HepG2 (cell line): ENCODE data around the gene ZCCHC3. TPM values are rescaled to one million over a fixed set of nuclear protein-coding genes. Genes with fewer than 3 reads are reported as not detected.

Source experiments
- ATAC-seq: fragments of 200-7000 bp; cut with Tn5 transposase; 3 replicates; pipeline ENCODE4 v1.9.1; 2020; ENCODE audit warnings: mild to moderate bottlenecking, moderate library complexity
- BruUV-seq: library from RNA; stranded (reverse); fragments of 400-500 nt; replicated peaks from 2 replicates; lab custom pipeline; 2021; lab: Mats Ljungman, UMichigan
- CTCF ChIA-PET: fragments of 300-600 bp; formaldehyde crosslinking; extraction: SDS; loops from one replicate; lab custom pipeline; 2021; ENCODE audit warnings: low total read pairs, inconsistent platforms, low intra/inter-chr PET ratio; lab: Yijun Ruan, JAX
- POLR2A ChIA-PET: fragments of 350-600 bp; sonication (Branson Sonifier 250); formaldehyde crosslinking; loops from one replicate; lab custom pipeline; 2020; ENCODE audit warnings: antibody characterized with exemption, inconsistent platforms; lab: Yijun Ruan, JAX
- DNase-seq: peaks from one replicate; pipeline ENCODE4 v3.0.0-alpha.2; 2015; ENCODE audit warnings: low spot score
- FAIRE-seq: peaks from 3 replicates; lab custom pipeline; 2011; peaks lifted over from hg19 to GRCh38; lab: Jason Lieb, UNC
- H2AFZ ChIP-seq: one replicate; pipeline ENCODE4 v1.6.1; 2011; ENCODE audit warnings: low read length, inconsistent platforms
- H3K27ac ChIP-seq: fragments of 300-600 bp; 3 replicates; pipeline ENCODE4 v1.8.0; 2011; ENCODE audit warnings: mixed run types, mild to moderate bottlenecking, mixed read lengths, low read length, inconsistent platforms; ENCODE audit not compliant: insufficient read depth; ENCODE audit errors: extremely low read length
- H3K27me3 ChIP-seq, 2 experiments: fragments of 200-600 bp in 1 of 2; 2 replicates in 1 of 2; 3 replicates in 1 of 2; pipeline versions ENCODE4 v1.6.0 to v1.8.0; 2011; ENCODE audit warnings: low read length in 2 of 2, mild to moderate bottlenecking in 2 of 2, moderate library complexity in 2 of 2, inconsistent platforms in 1 of 2; ENCODE audit not compliant: insufficient read depth in 2 of 2, control insufficient read depth in 1 of 2
- H3K36me3 ChIP-seq, 2 experiments: fragments of 200-600 bp in 1 of 2; replicated peaks in 1 of 2; 2 replicates in 1 of 2; 3 replicates in 1 of 2; pipeline versions ENCODE4 v1.5.1 to v1.8.0; 2011; ENCODE audit warnings: low read length in 2 of 2, inconsistent platforms in 1 of 2; ENCODE audit not compliant: insufficient read depth in 2 of 2, control insufficient read depth in 1 of 2
- H3K4me1 ChIP-seq: 2 replicates; pipeline ENCODE4 v1.5.1; 2012; ENCODE audit warnings: low read length, inconsistent platforms; ENCODE audit not compliant: insufficient read depth
- H3K4me2 ChIP-seq: 2 replicates; pipeline ENCODE4 v1.6.0; 2011; ENCODE audit warnings: low read depth, low read length, inconsistent platforms
- H3K4me3 ChIP-seq, 3 experiments: fragments of 200-600 bp in 1 of 3; sonication (generic), shearing (Covaris generic) in 1 of 3; replicated peaks in 1 of 3; 2 replicates each; pipeline ENCODE4 v1.5.1; 2011 to 2016; ENCODE audit warnings: low read length in 3 of 3, inconsistent platforms in 2 of 3, low read depth in 2 of 3, mild to moderate bottlenecking in 2 of 3, control low read depth in 1 of 3, mixed read lengths in 1 of 3; ENCODE audit not compliant: insufficient read depth in 1 of 3
- H3K79me2 ChIP-seq: one replicate; pipeline ENCODE4 v1.6.1; 2011; ENCODE audit warnings: low read length, inconsistent platforms; ENCODE audit not compliant: insufficient read depth
- H3K9ac ChIP-seq: 2 replicates; pipeline ENCODE4 v1.6.0; 2011; ENCODE audit warnings: mild to moderate bottlenecking, low read depth, low read length, inconsistent platforms; ENCODE audit not compliant: insufficient read depth
- H3K9me3 ChIP-seq: 2 replicates; pipeline ENCODE4 v1.5.1; 2012; ENCODE audit warnings: mild to moderate bottlenecking, low read length
- H4K20me1 ChIP-seq: 2 replicates; pipeline ENCODE4 v1.6.0; 2011; ENCODE audit warnings: inconsistent platforms, mild to moderate bottlenecking, low read length, moderate library complexity; ENCODE audit not compliant: insufficient read depth
- BRD4 ChIP-seq: sonication (generic); formaldehyde crosslinking; IDR thresholded peaks from 2 replicates; pipeline ENCODE4 v1.4.0; 2020; ENCODE audit warnings: missing genetic modification reagents
- CEBPG ChIP-seq: IDR thresholded peaks from 2 replicates; pipeline ENCODE4 v1.6.1; 2016
- NFKBIZ ChIP-seq: IDR thresholded peaks from 2 replicates; pipeline ENCODE4 v1.6.1; 2018; ENCODE audit warnings: missing genetic modification reagents, missing compliant biosample characterization
- POLR2G ChIP-seq: fragments of 200-400 bp; formaldehyde crosslinking; IDR thresholded peaks from 2 replicates; pipeline ENCODE4 v1.6.1; 2018; ENCODE audit warnings: mild to moderate bottlenecking, low read depth, low read length, moderate library complexity
- SIX1 ChIP-seq: sonication (generic); formaldehyde crosslinking; IDR thresholded peaks from 2 replicates; pipeline ENCODE4 v1.4.0; 2020; ENCODE audit warnings: missing genetic modification reagents, borderline replicate concordance
- TBX2 ChIP-seq: sonication (generic); formaldehyde crosslinking; IDR thresholded peaks from 2 replicates; pipeline ENCODE4 v1.5.0; 2020; ENCODE audit warnings: missing genetic modification reagents, mild to moderate bottlenecking, borderline replicate concordance
- TEAD3 ChIP-seq: optimal IDR thresholded peaks from 2 replicates; pipeline ENCODE3; 2016; ENCODE audit warnings: borderline replicate concordance
- ZNF121 ChIP-seq: sonication (generic); formaldehyde crosslinking; IDR thresholded peaks from 2 replicates; pipeline ENCODE4 v1.5.0; 2020; ENCODE audit warnings: mild to moderate bottlenecking, missing genetic modification reagents
- ZNF205 ChIP-seq: IDR thresholded peaks from 2 replicates; pipeline ENCODE4 v1.6.1; 2018; ENCODE audit warnings: missing biosample characterization, missing genetic modification reagents
- ZNF317 ChIP-seq: sonication (generic); formaldehyde crosslinking; IDR thresholded peaks from 2 replicates; pipeline ENCODE4 v1.5.0; 2020; ENCODE audit warnings: mild to moderate bottlenecking, missing genetic modification reagents
- ZNF331 ChIP-seq: sonication (generic); formaldehyde crosslinking; IDR thresholded peaks from 2 replicates; pipeline ENCODE4 v1.4.0; 2020; ENCODE audit warnings: missing genetic modification reagents
- ZNF670 ChIP-seq: sonication (generic); formaldehyde crosslinking; IDR thresholded peaks from 2 replicates; pipeline ENCODE4 v1.8.0; 2022; ENCODE audit warnings: mild to moderate bottlenecking, missing genetic modification reagents, borderline replicate concordance
- WGBS: methylation state at CpG from one replicate; pipeline ENCODE4 v1.1.6; 2017; ENCODE audit warnings: low lambda C conversion rate; 5-methylcytosine and 5-hydroxymethylcytosine counted together
- in situ Hi-C: cut with HindIII; loops from 2 replicates; pipeline ENCODE4 v1.10.0; 2017; ENCODE audit warnings: low pct_unique_long_range_greater_than_20kb; ENCODE audit not compliant: extremely low pct_ligation_motif_present
- intact Hi-C: fragments of 100-400 bp; cut with micrococcal nuclease; formaldehyde crosslinking; loops from one replicate; pipeline ENCODE4 v1.10.0; 2022; ENCODE audit not compliant: unreplicated experiment
- polyA plus RNA-seq, 8 experiments: library from polyadenylated mRNA; depleted of rRNA in 3 of 8; stranded (reverse) in 7 of 8; unstranded in 1 of 8; fragments of >200 nt; fragmentation: Illumina TruSeq in 4 of 8; extraction: Trizol in 4 of 8; gene quantifications; 2 replicates each; pipeline versions ENCODE4 v1.2.1 to v1.2.3, GENCODE V29; 2011 to 2016; ENCODE audit warnings: low read depth in 4 of 8, missing spikeins in 1 of 8, mixed read lengths in 1 of 8; ENCODE audit not compliant: insufficient read depth in 1 of 8
- total RNA-seq, 5 experiments: library from RNA; depleted of rRNA; stranded (reverse); fragments of >200 nt; fragmentation: Illumina TruSeq; extraction: Trizol; gene quantifications; 2 replicates each; pipeline ENCODE4 v1.2.3, GENCODE V29; 2016; ENCODE audit warnings: low read depth in 1 of 5
- TF ChIP-seq, protein P1 (sequence below): IDR thresholded peaks from 2 replicates; pipeline ENCODE4 v1.6.1; 2016
- TF ChIP-seq, protein P2 (sequence below): sonication (generic); formaldehyde crosslinking; IDR thresholded peaks from 2 replicates; pipeline ENCODE4 v1.5.0; 2020; ENCODE audit warnings: missing genetic modification reagents
- TF ChIP-seq, protein P3 (sequence below): sonication (generic); formaldehyde crosslinking; IDR thresholded peaks from 2 replicates; pipeline ENCODE4 v1.5.0; 2020; ENCODE audit warnings: mild to moderate bottlenecking, missing genetic modification reagents, borderline replicate concordance
- TF ChIP-seq, protein P4 (sequence below): sonication (generic); formaldehyde crosslinking; IDR thresholded peaks from 2 replicates; pipeline ENCODE4 v1.8.0; 2022; ENCODE audit warnings: mild to moderate bottlenecking, missing genetic modification reagents, moderate library complexity
- TF ChIP-seq, protein P5 (sequence below): sonication (generic); formaldehyde crosslinking; IDR thresholded peaks from 2 replicates; pipeline ENCODE4 v1.5.0; 2020; ENCODE audit warnings: mild to moderate bottlenecking, missing genetic modification reagents

Gene ZCCHC3
- total and polyA plus RNA-seq, 2 of the 13 experiments (the other 11 are each of a cell fraction or from before 2014, with no cell fraction given) = 46.6 to 63.0 TPM

DNA sequence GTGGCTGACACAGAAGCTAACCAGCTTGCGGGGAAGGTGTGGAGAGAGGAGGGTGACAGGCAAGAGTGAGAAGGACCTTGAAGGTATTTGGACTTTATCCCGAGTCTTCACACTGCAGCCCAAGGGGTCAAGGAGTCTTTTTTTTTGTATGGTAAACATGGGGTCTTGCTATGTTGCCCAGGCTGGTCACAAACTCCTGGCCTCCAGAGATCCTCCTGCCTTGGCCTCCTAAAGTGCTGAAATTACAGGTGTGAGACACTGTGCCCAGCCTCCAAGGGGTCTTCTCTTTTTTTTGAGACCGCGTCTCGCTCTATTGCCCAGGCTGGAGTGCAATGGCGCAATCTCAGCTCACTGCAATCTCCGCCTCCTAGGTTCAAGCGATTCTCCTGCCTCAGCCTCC lies 37.2 kb downstream of the ZCCHC3 start:
- peaks cover 13% of the 10 kb centered on the region for H3K4me1 ChIP-seq
- 86% methylated on average over 8 of the region's 8 CpGs for WGBS
- no peak overlapping the region for H3K4me2 ChIP-seq
- CTCF ChIA-PET = no interaction called here
- FAIRE-seq = no peak
- no peaks in the 10 kb centered on the region for H3K9me3 ChIP-seq
- ATAC-seq = no peak
- POLR2A ChIA-PET = interaction anchor here (8.3 kb wide), 1 partner anchor 12 kb away, joined by 90 read pairs; the partner anchor contains the start of gene NRSN2
- H3K27ac ChIP-seq = no peak overlapping the region
- H3K36me3 ChIP-seq = no peaks in the 10 kb centered on the region
- in situ Hi-C loops = no loop called here
- H3K4me3 ChIP-seq = no peak overlapping the region
- H3K9ac ChIP-seq = no peak overlapping the region
- BruUV-seq = no TSS peak
- DNase-seq = no peak
- H2AFZ ChIP-seq = no peak overlapping the region
- no peaks in the 10 kb centered on the region for H3K79me2 ChIP-seq
- peaks cover 15% of the 10 kb centered on the region for H4K20me1 ChIP-seq
- no peaks in the 10 kb centered on the region for H3K27me3 ChIP-seq
- intact Hi-C loops = no loop called here
- no peak for TF ChIP-seq SIX1 (CRISPR knock-in tag)
- TF ChIP-seq, protein P1, sequence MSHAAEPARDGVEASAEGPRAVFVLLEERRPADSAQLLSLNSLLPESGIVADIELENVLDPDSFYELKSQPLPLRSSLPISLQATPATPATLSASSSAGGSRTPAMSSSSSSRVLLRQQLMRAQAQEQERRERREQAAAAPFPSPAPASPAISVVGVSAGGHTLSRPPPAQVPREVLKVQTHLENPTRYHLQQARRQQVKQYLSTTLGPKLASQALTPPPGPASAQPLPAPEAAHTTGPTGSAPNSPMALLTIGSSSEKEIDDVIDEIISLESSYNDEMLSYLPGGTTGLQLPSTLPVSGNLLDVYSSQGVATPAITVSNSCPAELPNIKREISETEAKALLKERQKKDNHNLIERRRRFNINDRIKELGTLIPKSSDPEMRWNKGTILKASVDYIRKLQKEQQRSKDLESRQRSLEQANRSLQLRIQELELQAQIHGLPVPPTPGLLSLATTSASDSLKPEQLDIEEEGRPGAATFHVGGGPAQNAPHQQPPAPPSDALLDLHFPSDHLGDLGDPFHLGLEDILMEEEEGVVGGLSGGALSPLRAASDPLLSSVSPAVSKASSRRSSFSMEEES (CRISPR knock-in tag) = no peak
- TF ChIP-seq ZNF121 (CRISPR knock-in tag) = peak; percentile 89
- 0 out of 2 replicates have a peak, but pooled peaks have one; percentile 3 for TF ChIP-seq POLR2G
- TF ChIP-seq, protein P2, sequence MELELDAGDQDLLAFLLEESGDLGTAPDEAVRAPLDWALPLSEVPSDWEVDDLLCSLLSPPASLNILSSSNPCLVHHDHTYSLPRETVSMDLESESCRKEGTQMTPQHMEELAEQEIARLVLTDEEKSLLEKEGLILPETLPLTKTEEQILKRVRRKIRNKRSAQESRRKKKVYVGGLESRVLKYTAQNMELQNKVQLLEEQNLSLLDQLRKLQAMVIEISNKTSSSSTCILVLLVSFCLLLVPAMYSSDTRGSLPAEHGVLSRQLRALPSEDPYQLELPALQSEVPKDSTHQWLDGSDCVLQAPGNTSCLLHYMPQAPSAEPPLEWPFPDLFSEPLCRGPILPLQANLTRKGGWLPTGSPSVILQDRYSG (CRISPR knock-in tag) = no peak
- TF ChIP-seq ZNF331 = no peak
- no peak for TF ChIP-seq NFKBIZ (CRISPR knock-in tag)
- TF ChIP-seq TBX2 (CRISPR knock-in tag) = 0 out of 2 replicates have a peak, but pooled peaks have one; percentile 17
- TF ChIP-seq, protein P3, sequence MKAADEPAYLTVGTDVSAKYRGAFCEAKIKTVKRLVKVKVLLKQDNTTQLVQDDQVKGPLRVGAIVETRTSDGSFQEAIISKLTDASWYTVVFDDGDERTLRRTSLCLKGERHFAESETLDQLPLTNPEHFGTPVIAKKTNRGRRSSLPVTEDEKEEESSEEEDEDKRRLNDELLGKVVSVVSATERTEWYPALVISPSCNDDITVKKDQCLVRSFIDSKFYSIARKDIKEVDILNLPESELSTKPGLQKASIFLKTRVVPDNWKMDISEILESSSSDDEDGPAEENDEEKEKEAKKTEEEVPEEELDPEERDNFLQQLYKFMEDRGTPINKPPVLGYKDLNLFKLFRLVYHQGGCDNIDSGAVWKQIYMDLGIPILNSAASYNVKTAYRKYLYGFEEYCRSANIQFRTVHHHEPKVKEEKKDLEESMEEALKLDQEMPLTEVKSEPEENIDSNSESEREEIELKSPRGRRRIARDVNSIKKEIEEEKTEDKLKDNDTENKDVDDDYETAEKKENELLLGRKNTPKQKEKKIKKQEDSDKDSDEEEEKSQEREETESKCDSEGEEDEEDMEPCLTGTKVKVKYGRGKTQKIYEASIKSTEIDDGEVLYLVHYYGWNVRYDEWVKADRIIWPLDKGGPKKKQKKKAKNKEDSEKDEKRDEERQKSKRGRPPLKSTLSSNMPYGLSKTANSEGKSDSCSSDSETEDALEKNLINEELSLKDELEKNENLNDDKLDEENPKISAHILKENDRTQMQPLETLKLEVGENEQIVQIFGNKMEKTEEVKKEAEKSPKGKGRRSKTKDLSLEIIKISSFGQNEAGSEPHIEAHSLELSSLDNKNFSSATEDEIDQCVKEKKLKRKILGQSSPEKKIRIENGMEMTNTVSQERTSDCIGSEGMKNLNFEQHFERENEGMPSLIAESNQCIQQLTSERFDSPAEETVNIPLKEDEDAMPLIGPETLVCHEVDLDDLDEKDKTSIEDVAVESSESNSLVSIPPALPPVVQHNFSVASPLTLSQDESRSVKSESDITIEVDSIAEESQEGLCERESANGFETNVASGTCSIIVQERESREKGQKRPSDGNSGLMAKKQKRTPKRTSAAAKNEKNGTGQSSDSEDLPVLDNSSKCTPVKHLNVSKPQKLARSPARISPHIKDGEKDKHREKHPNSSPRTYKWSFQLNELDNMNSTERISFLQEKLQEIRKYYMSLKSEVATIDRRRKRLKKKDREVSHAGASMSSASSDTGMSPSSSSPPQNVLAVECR (CRISPR knock-in tag) = no peak
- TF ChIP-seq TEAD3 (CRISPR knock-in tag) = peak; percentile 25
- no peak for TF ChIP-seq ZNF670 (CRISPR knock-in tag)
- TF ChIP-seq, protein P4, sequence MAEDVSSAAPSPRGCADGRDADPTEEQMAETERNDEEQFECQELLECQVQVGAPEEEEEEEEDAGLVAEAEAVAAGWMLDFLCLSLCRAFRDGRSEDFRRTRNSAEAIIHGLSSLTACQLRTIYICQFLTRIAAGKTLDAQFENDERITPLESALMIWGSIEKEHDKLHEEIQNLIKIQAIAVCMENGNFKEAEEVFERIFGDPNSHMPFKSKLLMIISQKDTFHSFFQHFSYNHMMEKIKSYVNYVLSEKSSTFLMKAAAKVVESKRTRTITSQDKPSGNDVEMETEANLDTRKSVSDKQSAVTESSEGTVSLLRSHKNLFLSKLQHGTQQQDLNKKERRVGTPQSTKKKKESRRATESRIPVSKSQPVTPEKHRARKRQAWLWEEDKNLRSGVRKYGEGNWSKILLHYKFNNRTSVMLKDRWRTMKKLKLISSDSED (CRISPR knock-in tag) = no peak
- TF ChIP-seq CEBPG (CRISPR knock-in tag) = no peak
- TF ChIP-seq ZNF317 (CRISPR knock-in tag) = no peak
- TF ChIP-seq, protein P5, sequence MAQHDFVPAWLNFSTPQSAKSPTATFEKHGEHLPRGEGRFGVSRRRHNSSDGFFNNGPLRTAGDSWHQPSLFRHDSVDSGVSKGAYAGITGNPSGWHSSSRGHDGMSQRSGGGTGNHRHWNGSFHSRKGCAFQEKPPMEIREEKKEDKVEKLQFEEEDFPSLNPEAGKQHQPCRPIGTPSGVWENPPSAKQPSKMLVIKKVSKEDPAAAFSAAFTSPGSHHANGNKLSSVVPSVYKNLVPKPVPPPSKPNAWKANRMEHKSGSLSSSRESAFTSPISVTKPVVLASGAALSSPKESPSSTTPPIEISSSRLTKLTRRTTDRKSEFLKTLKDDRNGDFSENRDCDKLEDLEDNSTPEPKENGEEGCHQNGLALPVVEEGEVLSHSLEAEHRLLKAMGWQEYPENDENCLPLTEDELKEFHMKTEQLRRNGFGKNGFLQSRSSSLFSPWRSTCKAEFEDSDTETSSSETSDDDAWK (CRISPR knock-in tag) = no peak
- no peak for TF ChIP-seq ZNF205 (CRISPR knock-in tag)
- TF ChIP-seq BRD4 = 0 out of 2 replicates have a peak, but pooled peaks have one; percentile 30
